Endothelial cell of umbilical vein (primary cell): ENCODE measurements around the gene DTX3L. TPM values are rescaled to one million over a fixed set of nuclear protein-coding genes. Genes with fewer than 3 reads are reported as not detected.

ENCODE experiments used
- BruUV-seq: library from RNA; stranded (reverse); fragments of 400-500 nt; replicated peaks from 2 replicates; lab custom pipeline; 2021; lab: Mats Ljungman, UMichigan
- CTCF ChIA-PET: fragments of 300-600, 350-600 bp; sonication (Branson Sonifier 250); formaldehyde crosslinking; loops from one replicate; lab custom pipeline; 2021; ENCODE audit warnings: antibody characterized with exemption, inconsistent platforms; lab: Charles Lee
- POLR2A ChIA-PET: fragments of 300-600, 350-600 bp; sonication (Branson Sonifier 250); formaldehyde crosslinking; loops from one replicate; lab custom pipeline; 2021; ENCODE audit warnings: antibody characterized with exemption, inconsistent platforms; lab: Charles Lee
- DNase-seq: peaks from one replicate; pipeline ENCODE4 v3.0.0-alpha.2; 2011; ENCODE audit warnings: low read depth, low spot score
- FAIRE-seq: peaks from 2 replicates; lab custom pipeline; 2011; peaks lifted over from hg19 to GRCh38; lab: Jason Lieb, UNC
- H2AFZ ChIP-seq: 2 replicates; pipeline ENCODE4 v1.6.0; 2012; ENCODE audit warnings: low read depth, low read length, control low read depth, inconsistent platforms
- H3K27ac ChIP-seq: 2 replicates; pipeline ENCODE4 v1.5.1; 2011; ENCODE audit warnings: low read depth, mild to moderate bottlenecking, control low read depth, low read length, moderate library complexity; ENCODE audit not compliant: insufficient read depth
- H3K27me3 ChIP-seq, 2 experiments: 2 replicates each; pipeline versions ENCODE4 v1.6.0 to v1.6.1; 2011; ENCODE audit warnings: low read length in 2 of 2, mixed read lengths in 1 of 2; ENCODE audit not compliant: control insufficient read depth in 2 of 2, insufficient read depth in 2 of 2
- H3K36me3 ChIP-seq, 2 experiments: 2 replicates in 1 of 2; 3 replicates in 1 of 2; pipeline ENCODE4 v1.5.1; 2011; ENCODE audit warnings: low read length in 2 of 2, mild to moderate bottlenecking in 1 of 2, moderate library complexity in 1 of 2; ENCODE audit not compliant: control insufficient read depth in 2 of 2, insufficient read depth in 2 of 2; ENCODE audit errors: extremely low read depth in 1 of 2
- H3K4me1 ChIP-seq: 3 replicates; pipeline ENCODE4 v1.5.1; 2011; ENCODE audit warnings: mild to moderate bottlenecking, low read length; ENCODE audit not compliant: control insufficient read depth, insufficient read depth; ENCODE audit errors: extremely low read depth
- H3K4me2 ChIP-seq: 2 replicates; pipeline ENCODE4 v1.6.1; 2011; ENCODE audit warnings: low read length, control low read depth, mixed read lengths; ENCODE audit not compliant: insufficient read depth
- H3K4me3 ChIP-seq, 3 experiments: fragments of 200-600 bp in 1 of 3; sonication (generic), shearing (Covaris generic) in 1 of 3; replicated peaks in 1 of 3; 2 replicates each; pipeline ENCODE4 v1.5.1; 2011 to 2016; ENCODE audit warnings: control low read depth in 3 of 3, low read length in 3 of 3, mild to moderate bottlenecking in 2 of 3, inconsistent platforms in 1 of 3, low read depth in 1 of 3, moderate library complexity in 1 of 3; ENCODE audit not compliant: insufficient read depth in 1 of 3
- H3K79me2 ChIP-seq: 2 replicates; pipeline ENCODE4 v1.6.0; 2012; ENCODE audit warnings: low read length, inconsistent platforms; ENCODE audit not compliant: control insufficient read depth, insufficient read depth
- H3K9ac ChIP-seq: replicated peaks from 2 replicates; pipeline ENCODE3; 2011; ENCODE audit warnings: low read length, control low read depth; ENCODE audit not compliant: insufficient read depth; ENCODE audit errors: extremely low read depth
- H3K9me1 ChIP-seq: replicated peaks from 3 replicates; pipeline ENCODE4 v1.6.0; 2011; ENCODE audit warnings: mild to moderate bottlenecking, low read length; ENCODE audit not compliant: control insufficient read depth, insufficient read depth; ENCODE audit errors: extremely low read depth
- H3K9me3 ChIP-seq: replicated peaks from 2 replicates; pipeline ENCODE4 v1.5.1; 2012; ENCODE audit warnings: low read length, inconsistent platforms; ENCODE audit not compliant: control insufficient read depth, insufficient read depth
- H4K20me1 ChIP-seq: replicated peaks from 2 replicates; pipeline ENCODE3; 2011; ENCODE audit warnings: mild to moderate bottlenecking, low read length; ENCODE audit not compliant: control insufficient read depth, insufficient read depth; ENCODE audit errors: extremely low read depth
- EZH2 ChIP-seq: IDR thresholded peaks from 2 replicates; pipeline ENCODE4 v1.6.1; 2012; ENCODE audit warnings: borderline replicate concordance, low read depth, mild to moderate bottlenecking, moderate library complexity, low read length, inconsistent platforms; ENCODE audit not compliant: severe bottlenecking
- FOS ChIP-seq: IDR thresholded peaks from 2 replicates; pipeline ENCODE4 v1.6.1; 2011; ENCODE audit warnings: mild to moderate bottlenecking, low read length, moderate library complexity, borderline replicate concordance; ENCODE audit not compliant: insufficient read depth
- GATA2 ChIP-seq: IDR thresholded peaks from 2 replicates; pipeline ENCODE4 v1.7.0; 2011; ENCODE audit warnings: low read depth, mild to moderate bottlenecking, moderate library complexity, mixed read lengths, low read length; ENCODE audit not compliant: insufficient read length, insufficient read depth
- JUN ChIP-seq: IDR thresholded peaks from 2 replicates; pipeline ENCODE4 v1.6.1; 2011; ENCODE audit warnings: borderline replicate concordance, low read depth; ENCODE audit not compliant: insufficient read length, insufficient read depth
- MYC ChIP-seq: IDR thresholded peaks from one replicate; pipeline ENCODE4 v1.6.1; 2011; ENCODE audit warnings: mild to moderate bottlenecking, low read depth, low read length
- POLR2A ChIP-seq: IDR thresholded peaks from 2 replicates; pipeline ENCODE4 v1.6.1; 2012; ENCODE audit warnings: low read depth, mild to moderate bottlenecking, control low read depth, low read length
- POLR2AphosphoS5 ChIP-seq: IDR thresholded peaks from 2 replicates; pipeline ENCODE4 v1.6.1; 2012; ENCODE audit warnings: low read depth, mild to moderate bottlenecking, control low read depth, low read length, moderate library complexity; ENCODE audit not compliant: insufficient read depth
- dilution Hi-C: fragments of 300-500 bp; cut with MboI; formaldehyde crosslinking; loops from one replicate; pipeline ENCODE4 v1.15.0; 2019; ENCODE audit warnings: low sequenced_read_pairs; ENCODE audit not compliant: extremely low pct_ligation_motif_present
- intact Hi-C: fragments of 100-400 bp; cut with micrococcal nuclease; formaldehyde crosslinking; loops from one replicate; pipeline ENCODE4 v1.10.0; 2022
- polyA plus RNA-seq, 4 experiments: library from polyadenylated mRNA; depleted of rRNA in 3 of 4; stranded (reverse) in 3 of 4; unstranded in 1 of 4; fragments of >200 nt; gene quantifications; 2 replicates each; pipeline versions ENCODE4 v1.2.1 to v1.2.3, GENCODE V29; 2011 to 2012; ENCODE audit warnings: missing spikeins in 1 of 4
- total RNA-seq: library from RNA; stranded (reverse); gene quantifications from 2 replicates; pipeline ENCODE4 v1.2.3, GENCODE V29; 2021
- TF ChIP-seq, protein P1 (sequence below), 2 donors: IDR thresholded peaks; 1 replicate in 1 of 2; 2 replicates in 1 of 2; pipeline ENCODE4 v1.5.1; 2011; ENCODE audit warnings: low read length in 2 of 2, mild to moderate bottlenecking in 2 of 2, moderate library complexity in 2 of 2, control low read depth in 1 of 2, inconsistent platforms in 1 of 2, low read depth in 1 of 2; ENCODE audit not compliant: insufficient read depth in 1 of 2; ENCODE audit errors: extremely low read depth in 1 of 2
- TF ChIP-seq, protein P2 (sequence below): IDR thresholded peaks from 2 replicates; pipeline ENCODE4 v1.6.1; 2011; ENCODE audit not compliant: insufficient read depth, insufficient read length

The DTX3L gene
- total and polyA plus RNA-seq, 2 donors (not counting 3 experiments of a cell fraction or from before 2014, with no cell fraction given), result 3.2 to 20.5 TPM

DNA sequence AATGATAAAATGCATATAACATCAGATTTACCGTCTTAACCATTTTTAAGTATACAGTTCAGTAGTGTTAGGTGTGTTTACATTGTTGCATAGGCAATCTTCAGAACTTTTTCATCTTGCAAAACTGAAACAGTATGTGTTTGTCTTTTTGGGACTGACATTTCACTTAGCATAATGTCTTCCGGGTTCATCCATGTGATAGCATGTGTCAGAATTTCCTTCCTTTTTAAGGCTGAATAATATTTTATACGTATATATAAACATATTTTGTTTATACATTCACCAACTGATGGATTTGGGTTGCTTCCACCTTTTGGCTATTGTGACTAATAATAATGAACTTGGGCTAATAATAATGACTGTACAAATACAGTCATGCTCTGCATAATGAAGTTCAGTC, 16.3 kb downstream of the DTX3L start:
- DNase-seq, result no peak
- no TSS peak for BruUV-seq
- no peak for FAIRE-seq

More for the DNA sequence above, 16.3 kb downstream of the DTX3L start:
- TF ChIP-seq FOS (no peak), POLR2AphosphoS5 (no peak), JUN (no peak), GATA2 (no peak), POLR2A (no peak), EZH2 (no peak), MYC (no peak)
- TF ChIP-seq, protein P1, sequence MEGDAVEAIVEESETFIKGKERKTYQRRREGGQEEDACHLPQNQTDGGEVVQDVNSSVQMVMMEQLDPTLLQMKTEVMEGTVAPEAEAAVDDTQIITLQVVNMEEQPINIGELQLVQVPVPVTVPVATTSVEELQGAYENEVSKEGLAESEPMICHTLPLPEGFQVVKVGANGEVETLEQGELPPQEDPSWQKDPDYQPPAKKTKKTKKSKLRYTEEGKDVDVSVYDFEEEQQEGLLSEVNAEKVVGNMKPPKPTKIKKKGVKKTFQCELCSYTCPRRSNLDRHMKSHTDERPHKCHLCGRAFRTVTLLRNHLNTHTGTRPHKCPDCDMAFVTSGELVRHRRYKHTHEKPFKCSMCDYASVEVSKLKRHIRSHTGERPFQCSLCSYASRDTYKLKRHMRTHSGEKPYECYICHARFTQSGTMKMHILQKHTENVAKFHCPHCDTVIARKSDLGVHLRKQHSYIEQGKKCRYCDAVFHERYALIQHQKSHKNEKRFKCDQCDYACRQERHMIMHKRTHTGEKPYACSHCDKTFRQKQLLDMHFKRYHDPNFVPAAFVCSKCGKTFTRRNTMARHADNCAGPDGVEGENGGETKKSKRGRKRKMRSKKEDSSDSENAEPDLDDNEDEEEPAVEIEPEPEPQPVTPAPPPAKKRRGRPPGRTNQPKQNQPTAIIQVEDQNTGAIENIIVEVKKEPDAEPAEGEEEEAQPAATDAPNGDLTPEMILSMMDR (IDR thresholded peaks at IDR 0.05; ENCODE audit: extremely low read depth in 1 of 2, insufficient read depth in 1 of 2, low read depth in 1 of 2, low read length in 2 of 2), result no peak
- TF ChIP-seq, protein P2, sequence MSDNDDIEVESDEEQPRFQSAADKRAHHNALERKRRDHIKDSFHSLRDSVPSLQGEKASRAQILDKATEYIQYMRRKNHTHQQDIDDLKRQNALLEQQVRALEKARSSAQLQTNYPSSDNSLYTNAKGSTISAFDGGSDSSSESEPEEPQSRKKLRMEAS, result no peak
- H2AFZ ChIP-seq, result no peak overlapping the region
- H3K9me1 ChIP-seq, result no peaks in the 10 kb centered on the region
- H3K27me3 ChIP-seq, result no peaks in the 10 kb centered on the region
- H3K9ac ChIP-seq, result no peak overlapping the region
- ChIA-PET CTCF (interaction anchor here (2.3 kb wide), 1 partner anchor 99 kb away, joined by 8 read pairs; no protein-coding TSS in a partner anchor), POLR2A (interaction anchor here (0.6 kb wide), 1 partner anchor 1609 kb away, joined by 3 read pairs; no protein-coding TSS in a partner anchor)
- no peaks in the 10 kb centered on the region for H4K20me1 ChIP-seq
- H3K27ac ChIP-seq, result no peak overlapping the region
- intact Hi-C loops (no loop called here), dilution Hi-C loops (no loop called here)
- H3K79me2 ChIP-seq, result no peaks in the 10 kb centered on the region
- H3K4me3 ChIP-seq, result no peak overlapping the region
- H3K4me2 ChIP-seq, result no peak overlapping the region
- H3K4me1 ChIP-seq, result peaks cover 6% of the 10 kb centered on the region
- H3K9me3 ChIP-seq, result no peaks in the 10 kb centered on the region
- H3K36me3 ChIP-seq, result no peaks in the 10 kb centered on the region
